HEK293 (cell line): ENCODE measurements around the gene ST7.

Source experiments
- CTCF ChIA-PET: fragments of 350-600 bp; formaldehyde crosslinking; extraction: SDS; loops from one replicate; lab custom pipeline; 2021; ENCODE audit warnings: antibody characterized with exemption; lab: Yijun Ruan, JAX
- POLR2A ChIA-PET: fragments of 300-600 bp; formaldehyde crosslinking; extraction: SDS; loops from one replicate; lab custom pipeline; 2020; ENCODE audit warnings: antibody characterized with exemption, inconsistent platforms; lab: Yijun Ruan, JAX
- H3K27ac ChIP-seq: fragments of 200-500 bp; sonication (Bioruptor generic); 2 replicates; pipeline ENCODE4 v1.5.1; 2014; ENCODE audit warnings: low read depth, low read length, control low read depth, inconsistent platforms; ENCODE audit errors: extremely low read depth
- H3K36me3 ChIP-seq, 2 experiments: fragments of 200-500 bp in 1 of 2; sonication (Bioruptor generic) in 1 of 2; 1 replicate in 1 of 2; 2 replicates in 1 of 2; pipeline ENCODE4 v1.5.1; 2014 to 2017; ENCODE audit warnings: inconsistent platforms in 2 of 2, low read length in 2 of 2; ENCODE audit not compliant: control insufficient read depth in 2 of 2, insufficient read depth in 1 of 2
- H3K4me1 ChIP-seq: fragments of 200-500 bp; sonication (Bioruptor generic); 2 replicates; pipeline ENCODE4 v1.5.1; 2014; ENCODE audit warnings: mild to moderate bottlenecking, low read length, inconsistent platforms; ENCODE audit not compliant: control insufficient read depth, insufficient read depth
- H3K4me3 ChIP-seq: 2 replicates; pipeline ENCODE4 v1.5.1; 2011; ENCODE audit warnings: low read depth, mild to moderate bottlenecking, control low read depth, low read length, moderate library complexity
- H3K9me3 ChIP-seq: fragments of 200-500 bp; sonication (Bioruptor generic); 2 replicates; pipeline ENCODE4 v1.5.1; 2014; ENCODE audit warnings: low read depth, low read length, inconsistent platforms; ENCODE audit not compliant: control insufficient read depth, insufficient read depth
- GLI2 ChIP-seq: fragments of 450-650 bp; formaldehyde crosslinking; IDR thresholded peaks from 2 replicates; pipeline ENCODE4; 2017; ENCODE audit warnings: missing biosample characterization, missing genetic modification characterization, low read depth, borderline replicate concordance
- INSM2 ChIP-seq: fragments of 450-650 bp; formaldehyde crosslinking; IDR thresholded peaks from 2 replicates; pipeline ENCODE4 v1.5.1; 2016; ENCODE audit warnings: missing biosample characterization, missing genetic modification characterization
- KLF9 ChIP-seq: fragments of 450-650 bp; formaldehyde crosslinking; IDR thresholded peaks from 2 replicates; pipeline ENCODE4 v1.5.1; 2016; ENCODE audit warnings: missing biosample characterization, missing genetic modification characterization, low read depth
- PRDM10 ChIP-seq: fragments of 450-650 bp; formaldehyde crosslinking; IDR thresholded peaks from 2 replicates; pipeline ENCODE4 v1.5.1; 2016; ENCODE audit warnings: missing biosample characterization, missing genetic modification characterization
- YY1 ChIP-seq: fragments of 450-650 bp; formaldehyde crosslinking; IDR thresholded peaks from 2 replicates; pipeline ENCODE4 v1.5.1; 2018; ENCODE audit warnings: missing biosample characterization, missing genetic modification characterization
- ZBTB26 ChIP-seq: fragments of 450-650 bp; formaldehyde crosslinking; optimal IDR thresholded peaks from 2 replicates; pipeline ENCODE3; 2016; ENCODE audit warnings: missing biosample characterization, mild to moderate bottlenecking, missing genetic modification characterization
- ZEB2 ChIP-seq: fragments of 450-650 bp; formaldehyde crosslinking; IDR thresholded peaks from 2 replicates; pipeline ENCODE4 v1.5.1; 2016; ENCODE audit warnings: missing biosample characterization, missing genetic modification characterization
- ZNF26 ChIP-seq: fragments of 450-650 bp; formaldehyde crosslinking; IDR thresholded peaks from 2 replicates; pipeline ENCODE4 v1.5.1; 2016; ENCODE audit warnings: missing biosample characterization, missing genetic modification characterization
- ZNF426 ChIP-seq: fragments of 450-650 bp; formaldehyde crosslinking; IDR thresholded peaks from 2 replicates; pipeline ENCODE4 v1.5.1; 2017; ENCODE audit warnings: missing biosample characterization, missing genetic modification characterization, mild to moderate bottlenecking, inconsistent platforms, moderate library complexity
- ZNF488 ChIP-seq: fragments of 450-650 bp; formaldehyde crosslinking; IDR thresholded peaks from 2 replicates; pipeline ENCODE4 v1.5.1; 2016; ENCODE audit warnings: missing biosample characterization, missing genetic modification characterization
- ZNF629 ChIP-seq: fragments of 450-650 bp; formaldehyde crosslinking; IDR thresholded peaks from 2 replicates; pipeline ENCODE4 v1.5.1; 2017; ENCODE audit warnings: missing biosample characterization, missing genetic modification characterization
- ZNF777 ChIP-seq: fragments of 450-650 bp; formaldehyde crosslinking; IDR thresholded peaks from 2 replicates; pipeline ENCODE4 v1.5.1; 2017; ENCODE audit warnings: missing biosample characterization, missing genetic modification characterization, borderline replicate concordance
- ZSCAN30 ChIP-seq: fragments of 450-650 bp; IDR thresholded peaks from 2 replicates; pipeline ENCODE4 v1.5.1; 2018; ENCODE audit warnings: missing biosample characterization, mild to moderate bottlenecking, missing genetic modification characterization, moderate library complexity
- ZSCAN4 ChIP-seq: fragments of 450-650 bp; formaldehyde crosslinking; IDR thresholded peaks from 2 replicates; pipeline ENCODE4 v1.5.1; 2017; ENCODE audit warnings: missing biosample characterization, missing genetic modification characterization
- ZXDB ChIP-seq: fragments of 450-650 bp; formaldehyde crosslinking; IDR thresholded peaks from 2 replicates; pipeline ENCODE4 v1.5.1; 2016; ENCODE audit warnings: missing biosample characterization, missing genetic modification characterization
- TF ChIP-seq, protein P1 (sequence below): fragments of 450-650 bp; IDR thresholded peaks from 2 replicates; pipeline ENCODE4 v1.5.1; 2018; ENCODE audit warnings: missing biosample characterization, mild to moderate bottlenecking, missing genetic modification characterization
- TF ChIP-seq, protein P2 (sequence below): fragments of 450-650 bp; formaldehyde crosslinking; IDR thresholded peaks from 2 replicates; pipeline ENCODE4 v1.5.1; 2016; ENCODE audit warnings: missing biosample characterization, missing genetic modification characterization
- TF ChIP-seq, protein P3 (sequence below): fragments of 450-650 bp; formaldehyde crosslinking; IDR thresholded peaks from 2 replicates; pipeline ENCODE4 v1.5.1; 2017; ENCODE audit warnings: missing biosample characterization, missing genetic modification characterization

ST7 gene, protein sequence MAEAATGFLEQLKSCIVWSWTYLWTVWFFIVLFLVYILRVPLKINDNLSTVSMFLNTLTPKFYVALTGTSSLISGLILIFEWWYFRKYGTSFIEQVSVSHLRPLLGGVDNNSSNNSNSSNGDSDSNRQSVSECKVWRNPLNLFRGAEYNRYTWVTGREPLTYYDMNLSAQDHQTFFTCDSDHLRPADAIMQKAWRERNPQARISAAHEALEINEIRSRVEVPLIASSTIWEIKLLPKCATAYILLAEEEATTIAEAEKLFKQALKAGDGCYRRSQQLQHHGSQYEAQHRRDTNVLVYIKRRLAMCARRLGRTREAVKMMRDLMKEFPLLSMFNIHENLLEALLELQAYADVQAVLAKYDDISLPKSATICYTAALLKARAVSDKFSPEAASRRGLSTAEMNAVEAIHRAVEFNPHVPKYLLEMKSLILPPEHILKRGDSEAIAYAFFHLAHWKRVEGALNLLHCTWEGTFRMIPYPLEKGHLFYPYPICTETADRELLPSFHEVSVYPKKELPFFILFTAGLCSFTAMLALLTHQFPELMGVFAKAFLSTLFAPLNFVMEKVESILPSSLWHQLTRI

DNA sequence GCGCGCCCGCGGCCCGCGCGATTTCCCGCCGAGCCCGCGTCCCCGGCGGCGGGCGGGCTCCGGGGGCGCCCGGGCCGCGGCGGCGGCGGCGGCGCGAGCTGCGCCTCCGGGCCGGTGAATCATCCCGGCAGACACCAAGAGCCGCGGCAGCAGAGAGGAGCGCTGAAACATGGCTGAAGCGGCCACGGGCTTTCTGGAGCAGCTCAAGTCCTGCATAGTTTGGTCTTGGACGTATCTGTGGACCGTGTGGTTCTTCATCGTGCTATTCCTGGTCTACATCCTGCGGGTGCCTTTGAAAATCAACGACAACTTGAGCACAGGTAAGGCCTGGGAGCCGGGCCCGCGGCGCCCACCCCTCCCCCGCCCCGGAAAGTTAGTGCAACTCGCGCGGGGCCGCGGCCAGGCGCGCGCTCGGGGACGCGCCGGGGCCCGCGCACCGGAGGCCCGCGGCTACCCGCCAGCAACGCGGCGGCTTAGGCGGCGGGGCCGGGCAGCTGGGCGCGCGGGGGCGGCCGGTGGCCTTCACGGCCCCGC, at the start of gene ST7:
ST7 (plus strand) TSS at position 130 of the 534 bp plus-strand sequence; CDS start at position 170, 40 bp downstream.
- Histone ChIP-seq H3K9me3 (no peaks in the 10 kb centered on the region), H3K36me3 (no peaks in the 10 kb centered on the region), H3K4me1 (peaks cover 11% of the 10 kb centered on the region), H3K4me3 (peak within 1 kb of the TSS; percentile 83), H3K27ac (peak within 1 kb of the TSS; percentile 97)
- CTCF ChIA-PET: interaction anchor here (0.6 to 1.6 kb wide), 2 partner anchors 18 to 93 kb away, joined by 3 to 4 read pairs; no protein-coding TSS in a partner anchor
- POLR2A ChIA-PET: interaction anchor here (0.6 to 1.8 kb wide), 6 partner anchors 13 to 172 kb away, joined by 3 to 6 read pairs (median 4); no protein-coding TSS in a partner anchor
- TF ChIP-seq ZXDB (peak; percentile 50), ZNF777 (tag by site-specific recombination) (no peak), ZEB2 (peak; percentile 69), INSM2 (tag by site-specific recombination) (peak; percentile 37; the same call in 1 of the 2 replicates), KLF9 (peak; percentile 25; the same call in 1 of the 2 replicates), YY1 (tag by site-specific recombination) (peak; percentile 55), ZBTB26 (tag by site-specific recombination) (peak; percentile 90), ZNF426 (no peak), ZNF629 (tag by site-specific recombination) (peak; percentile 16; the same call in 1 of the 2 replicates), ZNF488 (tag by site-specific recombination) (no peak), ZSCAN30 (tag by site-specific recombination) (peak; percentile 29; the same call in 1 of the 2 replicates), ZNF26 (tag by site-specific recombination) (no peak), PRDM10 (tag by site-specific recombination) (peak; percentile 98), ZSCAN4 (tag by site-specific recombination) (no peak), GLI2 (tag by site-specific recombination) (no peak)
- TF ChIP-seq, protein P1, sequence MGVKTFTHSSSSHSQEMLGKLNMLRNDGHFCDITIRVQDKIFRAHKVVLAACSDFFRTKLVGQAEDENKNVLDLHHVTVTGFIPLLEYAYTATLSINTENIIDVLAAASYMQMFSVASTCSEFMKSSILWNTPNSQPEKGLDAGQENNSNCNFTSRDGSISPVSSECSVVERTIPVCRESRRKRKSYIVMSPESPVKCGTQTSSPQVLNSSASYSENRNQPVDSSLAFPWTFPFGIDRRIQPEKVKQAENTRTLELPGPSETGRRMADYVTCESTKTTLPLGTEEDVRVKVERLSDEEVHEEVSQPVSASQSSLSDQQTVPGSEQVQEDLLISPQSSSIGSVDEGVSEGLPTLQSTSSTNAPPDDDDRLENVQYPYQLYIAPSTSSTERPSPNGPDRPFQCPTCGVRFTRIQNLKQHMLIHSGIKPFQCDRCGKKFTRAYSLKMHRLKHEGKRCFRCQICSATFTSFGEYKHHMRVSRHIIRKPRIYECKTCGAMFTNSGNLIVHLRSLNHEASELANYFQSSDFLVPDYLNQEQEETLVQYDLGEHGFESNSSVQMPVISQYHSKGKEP (tag by site-specific recombination): peak; percentile 71; the same call in 1 of the 2 replicates
- TF ChIP-seq, protein P2, sequence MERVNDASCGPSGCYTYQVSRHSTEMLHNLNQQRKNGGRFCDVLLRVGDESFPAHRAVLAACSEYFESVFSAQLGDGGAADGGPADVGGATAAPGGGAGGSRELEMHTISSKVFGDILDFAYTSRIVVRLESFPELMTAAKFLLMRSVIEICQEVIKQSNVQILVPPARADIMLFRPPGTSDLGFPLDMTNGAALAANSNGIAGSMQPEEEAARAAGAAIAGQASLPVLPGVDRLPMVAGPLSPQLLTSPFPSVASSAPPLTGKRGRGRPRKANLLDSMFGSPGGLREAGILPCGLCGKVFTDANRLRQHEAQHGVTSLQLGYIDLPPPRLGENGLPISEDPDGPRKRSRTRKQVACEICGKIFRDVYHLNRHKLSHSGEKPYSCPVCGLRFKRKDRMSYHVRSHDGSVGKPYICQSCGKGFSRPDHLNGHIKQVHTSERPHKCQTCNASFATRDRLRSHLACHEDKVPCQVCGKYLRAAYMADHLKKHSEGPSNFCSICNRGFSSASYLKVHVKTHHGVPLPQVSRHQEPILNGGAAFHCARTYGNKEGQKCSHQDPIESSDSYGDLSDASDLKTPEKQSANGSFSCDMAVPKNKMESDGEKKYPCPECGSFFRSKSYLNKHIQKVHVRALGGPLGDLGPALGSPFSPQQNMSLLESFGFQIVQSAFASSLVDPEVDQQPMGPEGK: 0 out of 2 replicates have a peak, but pooled peaks have one; percentile 67
- TF ChIP-seq, protein P3, sequence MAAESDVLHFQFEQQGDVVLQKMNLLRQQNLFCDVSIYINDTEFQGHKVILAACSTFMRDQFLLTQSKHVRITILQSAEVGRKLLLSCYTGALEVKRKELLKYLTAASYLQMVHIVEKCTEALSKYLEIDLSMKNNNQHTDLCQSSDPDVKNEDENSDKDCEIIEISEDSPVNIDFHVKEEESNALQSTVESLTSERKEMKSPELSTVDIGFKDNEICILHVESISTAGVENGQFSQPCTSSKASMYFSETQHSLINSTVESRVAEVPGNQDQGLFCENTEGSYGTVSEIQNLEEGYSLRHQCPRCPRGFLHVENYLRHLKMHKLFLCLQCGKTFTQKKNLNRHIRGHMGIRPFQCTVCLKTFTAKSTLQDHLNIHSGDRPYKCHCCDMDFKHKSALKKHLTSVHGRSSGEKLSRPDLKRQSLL (tag by site-specific recombination): peak; percentile 56; the same call in 1 of the 2 replicates
